Keratinocyte (primary cell): ENCODE results near the gene NPM1. TPM values are rescaled to one million over a fixed set of nuclear protein-coding genes. Genes with fewer than 3 reads are reported as not detected.

ENCODE experiments used
- DNase-seq: peaks from one replicate; pipeline ENCODE4 v3.0.0-alpha.2; 2011; ENCODE audit warnings: low read depth, missing footprints, low spot score
- FAIRE-seq: peaks from 2 replicates; lab custom pipeline; 2011; peaks lifted over from hg19 to GRCh38; lab: Jason Lieb, UNC
- H2AFZ ChIP-seq: 2 replicates; pipeline ENCODE4 v1.6.0; 2012; ENCODE audit warnings: low read length, control low read depth, inconsistent platforms; ENCODE audit not compliant: control insufficient read depth
- H3K27ac ChIP-seq: 2 replicates; pipeline ENCODE4 v1.5.1; 2011; ENCODE audit warnings: low read length; ENCODE audit not compliant: control insufficient read depth, insufficient read depth
- H3K27me3 ChIP-seq: 3 replicates; pipeline ENCODE4 v1.6.0; 2011; ENCODE audit warnings: low read length; ENCODE audit not compliant: control insufficient read depth, insufficient read depth; ENCODE audit errors: extremely low read depth
- H3K36me3 ChIP-seq, 2 experiments: 2 replicates in 1 of 2; 3 replicates in 1 of 2; pipeline ENCODE4 v1.5.1; 2011; ENCODE audit warnings: low read length in 2 of 2, mild to moderate bottlenecking in 1 of 2; ENCODE audit not compliant: control insufficient read depth in 2 of 2, insufficient read depth in 2 of 2; ENCODE audit errors: extremely low read depth in 1 of 2
- H3K4me1 ChIP-seq: 3 replicates; pipeline ENCODE4 v1.5.1; 2011; ENCODE audit warnings: low read length; ENCODE audit not compliant: control insufficient read depth, insufficient read depth; ENCODE audit errors: extremely low read depth
- H3K4me2 ChIP-seq: 3 replicates; pipeline ENCODE4 v1.6.0; 2011; ENCODE audit warnings: low read depth, low read length; ENCODE audit not compliant: control insufficient read depth, insufficient read depth; ENCODE audit errors: extremely low read depth
- H3K4me3 ChIP-seq, 3 experiments: fragments of 200-600 bp in 1 of 3; sonication (generic) in 1 of 3; 2 replicates in 2 of 3; 3 replicates in 1 of 3; pipeline ENCODE4 v1.5.1; 2011 to 2016; ENCODE audit warnings: low read length in 3 of 3, mild to moderate bottlenecking in 3 of 3, control low read depth in 2 of 3, inconsistent platforms in 1 of 3, low read depth in 1 of 3, mixed read lengths in 1 of 3, mixed run types in 1 of 3, moderate library complexity in 1 of 3; ENCODE audit not compliant: control insufficient read depth in 2 of 3, insufficient read depth in 2 of 3; ENCODE audit errors: extremely low read depth in 1 of 3
- H3K79me2 ChIP-seq: 2 replicates; pipeline ENCODE4 v1.6.0; 2012; ENCODE audit warnings: low read length; ENCODE audit not compliant: control insufficient read depth, insufficient read depth
- H3K9ac ChIP-seq: 3 replicates; pipeline ENCODE4 v1.6.0; 2011; ENCODE audit warnings: low read length; ENCODE audit not compliant: control insufficient read depth, insufficient read depth; ENCODE audit errors: extremely low read depth
- H3K9me1 ChIP-seq: 3 replicates; pipeline ENCODE4 v1.6.0; 2011; ENCODE audit warnings: low read length; ENCODE audit not compliant: control insufficient read depth, insufficient read depth; ENCODE audit errors: extremely low read depth
- H3K9me3 ChIP-seq: 2 replicates; pipeline ENCODE4 v1.5.1; 2012; ENCODE audit warnings: low read depth, low read length; ENCODE audit not compliant: control insufficient read depth
- H4K20me1 ChIP-seq: 3 replicates; pipeline ENCODE4 v1.6.0; 2011; ENCODE audit warnings: low read length; ENCODE audit not compliant: control insufficient read depth, insufficient read depth; ENCODE audit errors: extremely low read depth
- CTCF ChIP-seq, 3 experiments: IDR thresholded peaks in 1 of 3; conservative IDR thresholded peaks in 1 of 3; optimal IDR thresholded peaks in 1 of 3; 2 replicates in 2 of 3; 3 replicates in 1 of 3; pipeline versions ENCODE3 to v1.5.1; 2011; ENCODE audit warnings: low read length in 3 of 3, mild to moderate bottlenecking in 3 of 3, moderate library complexity in 2 of 3, control low read depth in 1 of 3, inconsistent platforms in 1 of 3; ENCODE audit not compliant: insufficient read depth in 2 of 3; ENCODE audit errors: extremely low read depth in 1 of 3
- EZH2 ChIP-seq: IDR thresholded peaks from one replicate; pipeline ENCODE4 v1.6.1; 2012; ENCODE audit warnings: inconsistent platforms, mild to moderate bottlenecking, low read length, moderate library complexity
- dilution Hi-C: fragments of 300-500 bp; cut with MboI; formaldehyde crosslinking; loops from one replicate; pipeline ENCODE4 v1.7.0; 2020; ENCODE audit warnings: low sequenced_read_pairs; ENCODE audit not compliant: extremely low pct_ligation_motif_present
- polyA plus RNA-seq, 5 experiments: library from polyadenylated mRNA; depleted of rRNA in 3 of 5; stranded (reverse) in 3 of 5; stranded (forward) in 1 of 5; unstranded in 1 of 5; fragments of >200 nt; gene quantifications; 1 replicate in 1 of 5; 2 replicates in 3 of 5; 3 replicates in 1 of 5; pipeline versions ENCODE4 v1.2.1 to v1.2.3, GENCODE V29; 2011 to 2012; ENCODE audit warnings: missing spikeins in 2 of 5, low read depth in 1 of 5, low replicate concordance in 1 of 5
- small RNA-seq, 3 experiments: library from RNA; depleted of rRNA; stranded (forward); fragments of <200 nt; gene quantifications; one replicate each; pipeline ENCODE3, GENCODE V24; 2012; ENCODE audit warnings: low read depth in 3 of 3, low replicate concordance in 1 of 3; ENCODE audit not compliant: insufficient read length in 3 of 3

The NPM1 gene
- polyA plus RNA-seq, 1 donor (not counting 4 experiments of a cell fraction or from before 2014, with no cell fraction given): 2,398 TPM

- Histone ChIP-seq H2AFZ (no peak overlapping the region), H3K27ac (no peak overlapping the region), H3K9me3 (no peaks in the 10 kb centered on the region), H3K9me1 (no peaks in the 10 kb centered on the region), H3K9ac (no peak overlapping the region), H3K4me1 (no peaks in the 10 kb centered on the region), H3K36me3 (no peaks in the 10 kb centered on the region), H4K20me1 (no peaks in the 10 kb centered on the region), H3K4me3 (no peak overlapping the region), H3K79me2 (no peaks in the 10 kb centered on the region), H3K4me2 (no peak overlapping the region), H3K27me3 (peaks cover 19% of the 10 kb centered on the region)
- FAIRE-seq (no peak), DNase-seq (no peak)
- TF ChIP-seq EZH2 (no peak), CTCF (optimal IDR thresholded peaks at IDR 0.05 in 1 of 3, IDR thresholded peaks at IDR 0.05 in 1 of 3, conservative IDR thresholded peaks at IDR 0.05 in 1 of 3; ENCODE audit: extremely low read depth in 1 of 3, insufficient read depth in 2 of 3, low read length in 3 of 3) (no peak)
- dilution Hi-C loops: no loop called here
Observed at GRCh38 chr5:171459839-171460238, 72.2 kb downstream of the NPM1 start.

Small RNA genes within 50 kb of the gene (small RNA-seq; reads per million reads assigned to genes)
- gene AC091980.1: 0 reads per million in 3 experiments
- gene MIR3912: 0.07 to 18.3 (median 4.0) reads per million in 3 experiments
- gene RN7SL339P: 0 reads per million in 3 experiments
- gene SNORA70J: 0 reads per million in 3 experiments

Other genes with a start within 250 kb of the NPM1 start
- gene TLX3, start 78.6 kb upstream of the NPM1 start, polyA plus RNA-seq: not detected in 3 replicates
- 0.03 to 0.06 TPM (median 0.05 TPM) in 3 replicates for gene FGF18, start 31.8 kb downstream of the NPM1 start, polyA plus RNA-seq